SK-MEL-5 (cell line): Measurements from ENCODE around the gene ACLY. TPM values are rescaled to one million over a fixed set of nuclear protein-coding genes. Genes with fewer than 3 reads are reported as not detected.

ENCODE experiments used
- DNase-seq: peaks from one replicate; pipeline ENCODE4 v3.0.0-alpha.2; 2016; ENCODE audit warnings: low read depth, low spot score
- in situ Hi-C: cut with HindIII; loops from 2 replicates; pipeline ENCODE4 v1.10.0; 2016; ENCODE audit warnings: low sequenced_read_pairs, high pct_unique_total_duplicates, low pct_unique_long_range_greater_than_20kb
- total RNA-seq: library from RNA; depleted of rRNA; stranded (reverse); fragments of >200 nt; shearing (Covaris generic); gene quantifications from 2 replicates; pipeline ENCODE4 v1.2.3, GENCODE V29; 2014

The ACLY gene
- total RNA-seq, 1 experiment from 2014 or later = 113 TPM

DNA sequence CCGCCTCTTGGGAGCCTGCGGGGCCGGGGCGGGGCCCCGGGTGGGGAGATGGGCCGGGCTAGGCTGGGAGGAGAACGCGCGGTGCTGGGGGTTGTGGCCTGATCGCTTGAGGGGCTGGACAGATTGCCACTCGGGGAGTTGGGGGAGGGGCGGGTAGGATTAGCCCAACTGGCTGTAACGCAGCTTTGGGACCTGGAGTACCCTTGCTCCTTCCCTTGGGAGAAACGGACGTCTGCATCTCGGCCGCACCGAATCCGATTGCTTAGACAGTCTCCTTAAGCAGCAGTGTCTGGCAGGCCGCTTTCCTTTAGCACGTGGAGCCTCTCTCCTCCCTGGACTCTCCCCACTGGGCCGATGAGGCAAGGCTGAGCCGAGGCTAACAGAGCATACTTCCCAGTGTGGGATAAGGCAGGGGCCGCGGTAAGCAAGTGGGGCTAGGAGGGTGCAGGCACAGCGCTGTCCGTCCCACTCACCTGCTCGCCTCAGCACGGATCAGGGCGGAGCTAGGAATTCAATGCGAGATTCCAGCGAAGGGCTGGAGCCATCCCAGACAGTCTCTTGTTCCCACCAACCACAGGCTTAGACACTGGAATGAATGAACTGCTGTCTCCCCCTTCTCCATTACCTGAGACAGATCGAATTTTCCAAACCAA, 540 bp upstream of the ACLY start:
- DNase-seq = no peak
- in situ Hi-C loops = no loop called here

DNA sequence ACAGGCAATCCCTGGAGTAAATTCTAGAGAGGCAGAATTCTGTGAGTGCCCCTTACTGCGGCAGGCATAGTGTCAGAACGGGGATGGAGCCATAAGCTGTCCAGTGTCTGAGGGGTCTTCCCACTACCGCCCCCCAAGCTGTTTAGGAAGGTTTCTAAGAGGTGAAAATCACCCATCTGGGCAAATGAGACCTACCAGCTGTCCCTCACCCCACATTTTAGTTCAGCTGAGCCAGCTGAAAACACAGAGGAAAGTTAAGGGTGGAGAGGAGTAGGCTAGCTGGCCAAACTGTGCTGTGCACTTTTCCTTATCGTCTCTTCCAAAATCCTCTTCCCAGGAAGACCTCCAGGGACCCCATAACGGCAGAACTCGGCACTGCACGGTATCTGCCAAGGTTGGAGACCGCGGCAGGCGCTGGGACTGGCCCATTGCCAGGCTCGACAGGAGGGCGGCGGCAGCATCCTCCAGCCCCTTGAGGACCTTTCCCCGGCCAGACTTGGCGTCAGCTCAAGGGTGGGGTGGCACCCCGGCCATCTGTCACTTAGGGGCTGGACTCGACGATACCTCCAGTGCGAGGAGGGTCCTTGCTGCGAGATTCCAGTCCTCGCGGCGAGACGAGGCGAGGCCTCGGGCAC, 955 bp downstream of the ACLY start:
- peak; percentile 9 for DNase-seq
- in situ Hi-C loops = no loop called here

DNA sequence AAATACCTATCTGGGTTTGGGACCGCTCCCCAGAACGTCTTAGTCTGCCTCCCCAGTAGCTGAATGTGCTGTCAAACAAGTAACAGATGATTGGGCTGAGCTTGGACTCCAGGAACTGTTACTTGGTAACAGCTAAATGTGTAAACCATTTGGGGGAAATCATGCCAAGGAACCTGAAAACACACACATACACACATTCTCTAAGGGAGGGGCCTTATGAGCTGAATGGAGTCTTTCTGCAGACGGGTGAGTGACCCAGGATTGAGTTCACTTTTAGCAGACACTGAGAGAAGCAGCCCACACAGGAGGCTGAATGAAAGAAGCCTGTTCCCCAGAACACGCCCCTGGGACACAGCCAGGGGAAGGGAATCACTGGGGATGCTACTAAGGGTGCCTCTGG, 1.6 kb downstream of the ACLY start:
- in situ Hi-C loops = no loop called here
- DNase-seq = peak; percentile 45

DNA sequence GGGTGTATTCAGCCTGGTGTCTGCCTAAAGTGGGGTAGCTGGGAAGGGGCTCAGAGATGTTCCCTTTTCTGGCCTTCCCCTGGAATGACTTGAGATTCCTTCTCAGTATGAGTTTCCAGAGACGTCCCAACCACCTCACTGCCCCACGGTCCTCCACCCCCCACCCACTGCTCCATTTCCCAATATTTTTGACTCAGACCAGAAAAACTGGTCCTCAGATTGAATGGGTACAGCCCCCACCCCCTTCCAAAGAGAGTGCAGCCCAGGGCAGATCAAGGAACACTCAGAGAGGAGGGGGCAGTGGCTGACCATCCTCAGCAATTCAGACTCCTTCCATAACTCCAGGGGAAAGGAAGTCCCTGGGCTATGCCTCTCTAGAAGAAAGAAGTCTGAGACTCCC, 3.2 kb downstream of the ACLY start:
- no peak for DNase-seq
- in situ Hi-C loops = no loop called here

DNA sequence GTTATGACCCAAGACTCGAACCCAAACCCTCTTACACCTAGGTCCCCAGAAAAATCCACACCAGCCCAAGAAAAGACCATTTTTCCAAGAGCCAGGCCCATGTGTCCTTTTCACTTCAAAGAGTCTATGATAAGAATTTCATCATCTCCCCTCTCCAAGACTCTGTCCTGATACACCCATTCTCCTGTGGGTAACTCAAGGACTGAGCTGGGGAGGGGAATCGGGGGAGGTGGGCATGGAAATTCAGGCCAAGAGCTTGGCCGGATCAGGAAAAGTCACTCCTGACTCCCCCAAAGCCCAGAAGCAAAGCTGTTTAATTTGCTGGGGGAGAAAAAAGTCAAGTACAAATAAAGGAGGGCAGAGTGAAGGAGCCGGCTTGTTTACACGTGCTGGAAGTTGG, 3.7 kb downstream of the ACLY start:
- no peak for DNase-seq
- in situ Hi-C loops = no loop called here

DNA sequence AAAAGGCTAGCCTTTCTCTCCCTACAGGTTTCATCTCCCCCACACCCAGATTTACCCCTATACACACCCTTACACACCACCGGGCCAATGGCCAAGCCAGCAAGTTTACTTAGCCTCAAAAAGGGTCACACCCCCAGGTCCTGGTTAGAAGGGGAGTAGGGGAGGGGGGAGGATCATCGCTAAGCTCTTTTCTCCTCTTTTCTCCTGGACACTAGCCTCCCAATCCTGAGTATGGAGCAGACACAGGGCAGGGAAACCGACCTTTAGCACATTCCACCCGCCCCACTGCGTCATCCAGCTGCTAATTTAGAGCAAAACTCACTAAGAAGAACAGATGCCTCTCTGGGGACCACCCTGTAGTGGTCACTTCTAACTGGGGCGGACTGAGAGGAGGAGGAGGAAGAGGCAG, 4.4 kb downstream of the ACLY start:
- in situ Hi-C loops = no loop called here
- DNase-seq = no peak

DNA sequence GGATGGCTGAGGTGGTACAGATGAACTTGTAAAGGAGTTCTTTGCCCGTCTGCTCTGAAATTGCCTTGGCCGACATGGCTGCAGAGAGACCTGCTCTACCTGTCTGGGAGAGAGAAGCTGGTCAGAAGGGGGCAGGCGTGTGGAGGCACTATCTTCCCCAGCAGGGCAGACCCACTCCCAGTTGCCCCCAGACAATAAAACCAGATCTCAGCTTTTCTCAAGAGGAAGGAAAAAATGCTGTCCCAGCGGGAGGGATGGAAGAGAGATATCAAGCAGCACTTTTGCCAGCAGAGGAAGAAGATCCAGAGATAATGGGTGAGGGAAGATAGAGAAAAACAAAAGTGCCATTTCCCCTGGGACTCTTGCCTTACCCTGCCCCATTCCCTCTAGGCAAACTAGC, 5.0 kb downstream of the ACLY start:
- DNase-seq = no peak
- in situ Hi-C loops = no loop called here

DNA sequence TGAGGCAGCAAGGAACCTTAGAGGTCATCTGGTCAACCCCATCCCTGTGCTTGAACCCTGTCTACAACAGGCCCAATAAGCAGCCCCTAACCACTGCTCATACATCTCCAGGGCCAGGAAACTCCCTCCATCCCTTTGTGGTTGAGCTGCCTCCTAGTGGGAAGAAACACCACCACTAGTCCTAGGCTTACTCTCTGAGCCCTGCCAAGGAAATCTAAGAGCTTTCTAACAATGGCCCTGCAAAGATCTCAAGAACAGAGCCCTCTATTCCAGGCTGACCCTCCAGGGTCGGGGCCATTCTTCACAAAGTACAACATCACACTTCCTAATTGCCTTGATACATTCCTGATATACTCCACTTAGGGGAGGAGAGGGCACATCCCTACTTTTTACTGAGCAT, 5.8 kb downstream of the ACLY start:
- in situ Hi-C loops = no loop called here
- no peak for DNase-seq

DNA sequence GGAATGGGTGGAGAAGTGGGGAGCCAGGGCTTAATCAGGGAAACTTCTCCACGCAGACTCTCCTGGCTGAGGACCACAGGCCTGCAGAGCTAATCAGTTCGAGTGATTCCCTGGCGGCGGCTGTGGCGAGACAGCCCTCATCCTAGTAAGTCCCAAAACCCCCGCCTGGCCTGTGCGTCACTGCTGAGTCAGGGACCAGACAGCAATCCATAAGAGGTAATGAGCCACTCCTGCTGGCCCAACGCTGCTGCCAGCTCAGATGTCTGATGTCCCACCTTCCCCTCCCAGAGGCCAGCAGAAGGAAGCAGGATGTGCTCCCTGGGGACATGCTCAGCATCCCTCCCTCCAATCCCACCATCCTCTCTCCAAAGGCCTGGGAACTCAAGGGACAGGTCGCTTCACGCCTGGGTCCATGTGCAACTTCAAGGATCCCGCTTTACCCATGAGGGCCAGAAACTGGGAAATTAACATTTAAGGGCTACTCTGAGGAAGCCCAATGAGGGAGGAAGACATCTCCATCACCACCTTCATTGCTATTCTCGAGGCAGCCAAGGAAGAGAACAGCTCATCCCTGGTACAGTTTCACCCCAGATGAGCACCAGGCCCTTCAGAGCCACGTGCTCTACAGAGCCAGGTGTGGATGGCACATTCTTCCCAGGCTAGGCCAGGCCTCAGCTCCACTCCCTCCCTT, 7.9 kb downstream of the ACLY start:
- no peak for DNase-seq
- in situ Hi-C loops = no loop called here

DNA sequence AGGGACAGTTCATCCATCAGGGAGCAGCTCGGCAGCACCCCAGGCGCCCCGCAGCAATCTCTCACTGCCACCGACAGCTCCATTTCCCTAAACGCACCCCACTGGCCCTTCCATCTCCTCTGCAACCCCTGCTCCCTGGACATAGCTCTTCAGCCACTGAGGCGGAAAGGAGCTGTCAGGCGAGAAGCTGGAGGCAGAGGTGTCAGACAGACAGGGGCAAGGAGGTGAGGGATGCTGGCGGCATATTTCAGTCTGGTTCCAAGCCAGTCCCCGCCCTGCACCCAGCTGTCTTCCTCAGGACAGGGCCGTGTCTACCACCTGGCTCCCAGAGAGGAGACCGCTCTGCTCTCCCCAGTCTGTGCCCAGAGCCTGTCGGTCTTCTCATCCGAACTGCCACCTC, 9.7 kb downstream of the ACLY start:
- in situ Hi-C loops = no loop called here
- no peak for DNase-seq

DNA sequence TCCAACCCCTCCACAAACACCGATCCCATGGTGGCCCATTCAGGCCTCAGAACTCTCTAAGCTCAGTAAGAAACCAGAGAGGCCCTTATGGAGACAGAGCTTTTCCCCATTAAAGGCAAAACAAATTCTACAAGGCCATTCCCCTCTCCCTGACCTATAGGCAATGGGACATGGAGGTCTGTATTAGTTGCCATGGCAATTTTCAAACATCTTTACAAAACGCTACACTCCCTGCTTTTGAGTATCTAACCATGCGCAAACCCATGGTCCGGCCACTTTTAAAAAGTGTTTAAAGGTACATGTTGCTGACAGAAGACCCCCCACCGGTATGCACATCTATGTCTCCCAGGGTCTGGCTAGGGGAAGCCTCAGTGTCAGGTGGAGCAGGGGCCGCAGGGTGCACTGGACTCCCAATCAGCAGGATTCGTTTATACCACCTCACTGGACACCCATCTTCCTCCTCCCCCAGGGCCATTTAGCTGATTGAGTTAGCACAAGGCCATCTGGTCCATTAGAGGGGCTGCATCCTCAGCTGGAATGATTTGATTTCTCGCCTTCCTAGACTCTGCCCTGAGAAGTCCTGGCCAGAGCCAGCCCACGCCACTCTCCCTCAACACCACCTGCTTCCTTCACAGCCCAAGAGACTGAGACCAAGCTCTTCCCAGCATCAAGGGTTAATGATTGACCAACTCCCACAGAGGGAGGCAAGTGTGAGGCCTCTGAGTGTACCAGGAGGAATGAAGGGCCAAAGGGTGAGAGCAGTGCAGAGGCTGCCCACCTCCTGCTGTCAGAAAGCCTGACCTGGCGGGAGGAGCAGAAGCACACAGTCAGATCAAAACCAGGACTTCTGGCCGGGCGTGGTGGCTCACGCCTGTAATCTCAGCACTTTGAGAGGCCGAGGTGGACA, 10.9 kb downstream of the ACLY start:
- in situ Hi-C loops = no loop called here
- DNase-seq = no peak

DNA sequence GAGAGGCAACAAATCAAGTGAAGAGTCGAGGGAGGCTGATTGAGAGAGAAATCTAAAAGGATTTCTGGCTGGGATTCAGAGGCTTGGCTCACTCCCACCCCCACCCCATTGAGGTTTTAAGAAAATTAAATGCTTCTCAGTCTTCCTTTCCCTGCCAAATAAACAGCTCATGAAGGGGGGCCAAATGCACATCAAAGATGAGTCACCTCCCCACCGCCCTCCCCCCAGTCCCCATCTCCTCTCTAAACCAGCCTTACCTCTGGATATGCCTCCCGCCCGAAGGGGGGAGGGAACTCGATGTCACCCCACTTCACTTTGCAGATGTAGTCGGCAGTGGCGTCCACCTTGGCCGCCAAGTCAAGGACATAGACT, 11.6 kb downstream of the ACLY start:
- in situ Hi-C loops = no loop called here
- no peak for DNase-seq

DNA sequence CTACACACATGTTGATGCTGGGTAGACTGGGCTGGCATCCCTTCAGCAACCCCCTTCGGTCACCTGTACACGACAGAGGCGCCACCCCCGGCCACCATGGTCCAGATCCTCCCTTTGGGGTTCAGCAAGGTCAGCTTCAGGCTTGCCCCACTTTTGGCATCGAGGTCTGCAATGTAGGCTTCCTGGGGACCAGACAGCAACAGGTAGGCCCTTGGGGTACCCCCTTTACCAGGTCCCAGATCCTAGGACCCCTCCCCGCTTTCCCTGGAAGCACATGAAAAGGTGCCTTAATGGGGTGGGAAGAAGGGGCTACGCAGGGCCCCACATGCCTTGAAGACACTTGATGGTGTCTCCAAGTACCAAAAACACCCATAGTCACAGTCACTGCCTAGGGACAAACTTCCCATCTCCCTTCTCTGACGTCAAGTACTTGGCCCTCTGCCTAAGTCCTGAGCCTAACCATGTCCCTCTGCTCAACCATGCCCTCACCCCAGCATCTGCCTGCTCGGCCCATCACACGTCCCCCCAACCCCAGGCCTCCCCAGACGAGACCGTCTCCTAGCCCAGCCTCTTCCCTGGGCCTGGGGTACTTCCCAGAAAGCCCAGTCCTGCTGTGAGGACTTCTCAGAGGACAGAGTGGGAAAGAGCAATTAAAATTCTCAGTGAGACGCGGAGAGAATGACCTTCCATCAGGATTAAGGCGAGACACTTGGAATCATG, 12.1 kb downstream of the ACLY start:
- in situ Hi-C loops = no loop called here
- DNase-seq = no peak

DNA sequence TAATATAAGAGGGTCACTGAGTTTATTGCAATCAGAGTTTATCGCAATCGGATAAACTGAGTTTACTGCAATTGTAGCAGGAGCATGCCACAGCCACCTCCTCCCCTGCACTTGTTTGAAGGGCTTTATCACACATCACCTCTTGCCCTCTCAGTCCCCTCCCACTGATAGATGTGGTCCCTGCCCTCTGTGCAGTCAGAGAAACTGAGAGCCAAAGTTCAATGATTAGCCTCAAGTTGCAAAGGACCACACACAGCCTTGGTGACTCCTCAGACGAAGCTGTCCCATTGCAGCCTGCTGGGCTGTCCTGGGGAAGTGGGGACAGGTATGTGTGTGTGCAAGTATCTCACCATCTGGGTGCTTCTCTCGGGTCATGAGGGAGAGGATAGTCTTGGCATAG, 13.6 kb downstream of the ACLY start:
- in situ Hi-C loops = no loop called here
- no peak for DNase-seq

DNA sequence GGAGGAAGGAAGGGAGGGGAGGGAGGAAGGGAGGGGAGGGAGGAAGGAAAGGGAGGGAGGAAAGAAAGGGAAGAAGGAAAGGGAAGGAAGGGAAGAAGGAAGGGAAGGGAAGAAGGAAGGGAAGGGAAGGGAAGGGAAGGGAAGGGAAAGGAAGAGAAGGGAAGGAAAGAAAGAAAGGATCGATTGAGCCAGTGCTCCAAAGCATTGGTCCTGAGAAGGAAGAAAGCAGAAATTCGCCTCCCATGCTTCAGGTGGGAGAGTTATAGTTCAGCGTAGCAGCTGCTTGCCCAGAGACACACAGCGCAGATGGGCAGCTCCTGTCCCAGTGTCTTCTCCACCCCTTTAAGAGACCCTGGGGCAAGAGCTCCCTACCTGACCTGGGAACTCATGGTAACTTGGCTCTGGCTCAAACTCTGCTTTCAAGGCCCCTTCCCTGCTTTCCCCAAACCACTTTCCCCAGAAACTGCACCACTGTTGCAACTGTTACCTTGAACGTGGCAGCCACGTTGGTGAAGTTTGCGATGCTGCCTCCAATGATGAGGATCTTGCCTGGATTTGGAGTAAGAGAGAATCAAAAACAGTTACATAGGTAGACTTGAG, 14.4 kb downstream of the ACLY start:
- no peak for DNase-seq

DNA sequence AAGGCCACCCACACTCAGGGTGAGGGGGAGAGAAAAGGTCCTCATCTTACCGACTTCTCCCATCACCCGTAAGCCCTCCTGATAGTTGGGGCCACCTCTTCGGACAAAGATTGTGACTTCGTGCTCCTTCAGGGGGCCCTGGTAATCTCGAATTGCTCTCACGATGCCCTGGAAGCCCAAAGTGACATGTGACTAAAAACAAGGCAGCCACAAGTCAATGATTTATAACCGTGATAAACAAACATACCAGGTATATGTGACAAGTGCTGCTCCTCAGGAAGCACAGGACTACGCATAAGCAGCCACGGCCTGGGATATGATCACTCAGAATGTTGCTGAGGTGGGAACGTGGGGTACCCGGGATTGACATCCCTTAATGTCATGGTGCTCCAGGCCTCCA, 17.1 kb downstream of the ACLY start:
- no peak for DNase-seq
- in situ Hi-C loops = no loop called here

More for the DNA sequence above, 14.4 kb downstream of the ACLY start:
- in situ Hi-C loops = no loop called here

DNA sequence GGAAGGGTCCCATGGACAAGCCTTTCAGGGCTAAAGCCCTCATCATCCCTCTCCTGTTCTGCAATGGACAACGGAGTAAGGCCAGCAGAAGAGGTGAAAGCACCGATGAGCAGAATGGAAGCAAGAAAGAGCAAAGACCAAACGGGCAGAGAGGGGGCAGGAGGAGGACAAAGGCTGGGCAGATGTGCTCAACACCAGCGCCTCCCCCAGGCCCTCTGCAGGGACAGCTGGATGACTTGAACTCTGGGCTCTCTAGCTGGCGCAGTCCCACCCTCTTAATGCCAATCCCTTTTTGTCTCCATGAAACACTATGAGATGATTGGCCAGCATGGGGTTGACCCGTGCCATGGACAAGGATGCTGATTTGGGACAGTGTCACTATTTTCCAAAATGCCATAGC, 22.0 kb downstream of the ACLY start:
- in situ Hi-C loops = no loop called here
- no peak for DNase-seq
